OCI-LY3 (cell line): ENCODE data around the gene IGFBPL1.

Experiments
- CTCF ChIP-seq: fragments of 200-600, 300-600 bp; sonication (generic); IDR thresholded peaks from 2 replicates; pipeline ENCODE4 v1.5.1; 2014; ENCODE audit warnings: antibody characterized with exemption, low read length, low read depth
- EZH2phosphoT487 ChIP-seq: fragments of 200-600 bp; shearing (Covaris generic); IDR thresholded peaks from 2 replicates; pipeline ENCODE4 v1.6.1; 2018; ENCODE audit warnings: antibody characterized with exemption, mixed run types, low read depth

GRCh38 chr9:38421498-38422211 is 2.6 kb downstream of the IGFBPL1 start:
- TF ChIP-seq CTCF = no peak
- no peak for TF ChIP-seq EZH2phosphoT487
